HL-60/S4 (cell line): ENCODE data around the gene DTX1.

Experiments
- in situ Hi-C: fragments of 300-500 bp; cut with MboI; formaldehyde crosslinking; loops from 2 replicates; pipeline ENCODE4 v1.14.3; 2022; ENCODE audit warnings: low sequenced_read_pairs

The DTX1 gene

DNA sequence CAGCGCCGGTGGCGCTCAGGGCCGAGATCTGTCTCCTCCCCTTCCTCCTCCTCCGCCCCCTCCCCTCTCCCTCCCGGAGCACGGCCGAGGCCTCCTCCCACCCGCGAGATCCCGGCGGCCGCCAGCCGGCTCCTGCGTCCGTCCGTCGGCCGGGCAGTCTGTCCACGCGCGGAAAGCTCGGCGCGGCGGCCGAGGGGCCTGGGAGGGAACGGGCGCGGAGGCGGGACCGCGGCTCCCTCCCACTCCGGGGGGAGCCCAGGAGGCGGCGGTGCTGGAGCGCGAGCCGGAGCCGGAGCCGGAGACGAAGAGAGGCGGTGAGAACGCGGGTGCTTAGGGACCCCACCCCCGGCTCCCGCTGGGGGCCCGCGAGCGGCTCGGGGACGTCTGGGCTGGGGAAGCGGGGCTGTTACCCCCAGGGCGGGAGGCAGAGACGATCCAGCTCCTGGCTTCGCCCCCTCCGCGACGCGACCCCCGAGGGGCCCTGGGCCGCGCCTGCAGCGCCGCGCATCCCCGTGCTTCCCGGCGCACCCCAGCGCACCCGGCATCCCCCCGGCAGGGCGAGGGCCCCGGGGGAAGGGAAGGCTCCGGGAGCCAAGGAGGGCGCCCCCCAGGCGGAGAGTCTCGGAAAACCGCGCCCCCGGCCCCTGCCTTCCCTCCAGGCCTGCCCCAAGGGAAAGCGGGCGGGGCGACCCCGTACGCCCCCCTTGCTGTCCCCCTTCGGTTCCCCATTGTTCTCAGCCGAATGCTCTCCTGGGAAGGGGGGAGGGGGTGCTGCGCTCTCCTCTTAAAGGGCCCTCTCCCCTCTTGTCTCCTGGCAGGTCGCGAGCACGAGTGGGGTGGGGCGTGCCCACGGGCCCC is at the start of gene DTX1:
TSS of gene DTX1 (plus strand) at position 100 of the 858 bp plus-strand sequence. CDS start 1,463 bp downstream, outside the sequence.
- in situ Hi-C loops: no loop called here

DNA sequence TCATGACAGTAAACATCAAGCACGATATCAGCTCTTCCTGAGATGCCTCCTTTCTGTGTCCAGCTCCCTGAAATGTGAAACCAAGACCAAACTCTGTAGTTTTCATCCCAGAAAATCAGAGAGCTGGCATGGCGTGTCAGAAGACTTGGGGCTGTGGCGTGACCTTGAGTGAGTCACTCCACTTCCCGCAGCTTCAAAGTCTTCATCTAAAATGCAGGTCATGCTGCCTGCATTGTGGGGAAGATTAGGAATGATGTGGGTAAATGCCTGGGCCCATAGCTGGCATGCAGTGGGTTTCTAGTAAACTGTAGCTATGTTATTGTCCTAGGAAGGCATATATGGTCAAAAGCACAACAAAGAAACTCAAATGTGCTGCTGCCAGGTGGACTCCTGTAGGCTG is 49.4 kb upstream of the DTX1 start:
- in situ Hi-C loops: no loop called here

DNA sequence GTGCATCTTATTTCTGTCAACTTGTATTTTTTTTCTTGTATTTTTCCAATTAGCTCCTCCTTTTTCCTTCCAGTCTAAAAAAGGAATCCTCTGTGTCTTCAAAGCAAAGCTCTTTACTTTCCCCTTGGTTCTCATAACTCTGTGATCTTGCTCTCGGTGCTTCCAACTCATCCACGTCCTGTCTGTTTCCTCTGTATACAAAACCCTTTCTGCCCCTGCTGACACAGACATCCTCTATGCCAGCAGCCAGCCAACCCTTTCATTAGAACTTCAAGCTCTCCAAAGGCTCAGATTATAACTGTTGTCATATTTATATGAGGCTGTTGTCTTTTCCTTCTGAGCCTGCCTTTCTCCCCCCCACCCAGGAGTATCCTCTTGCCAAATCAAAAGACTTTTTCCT is 45.8 kb upstream of the DTX1 start:
- in situ Hi-C loops: no loop called here

DNA sequence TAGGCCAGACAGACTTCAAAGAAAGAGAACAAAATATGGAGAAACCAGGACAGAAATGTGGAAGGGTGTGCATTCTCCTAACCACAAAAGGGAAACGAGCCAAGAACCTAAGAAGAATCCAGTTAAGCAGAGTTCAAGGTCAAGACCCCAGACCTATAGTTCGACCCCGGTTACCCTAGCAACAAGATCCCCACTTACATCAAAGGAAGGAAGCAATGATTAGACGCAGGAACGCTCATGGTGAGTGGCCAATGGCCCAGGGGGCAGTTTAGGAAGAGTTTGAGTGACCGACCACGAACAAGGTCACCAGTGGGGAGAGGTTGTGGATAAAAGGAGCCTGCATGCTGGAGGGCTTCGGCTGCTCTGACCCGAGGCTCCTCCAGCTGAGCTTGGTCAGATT is 42.0 kb upstream of the DTX1 start:
- in situ Hi-C loops: no loop called here

DNA sequence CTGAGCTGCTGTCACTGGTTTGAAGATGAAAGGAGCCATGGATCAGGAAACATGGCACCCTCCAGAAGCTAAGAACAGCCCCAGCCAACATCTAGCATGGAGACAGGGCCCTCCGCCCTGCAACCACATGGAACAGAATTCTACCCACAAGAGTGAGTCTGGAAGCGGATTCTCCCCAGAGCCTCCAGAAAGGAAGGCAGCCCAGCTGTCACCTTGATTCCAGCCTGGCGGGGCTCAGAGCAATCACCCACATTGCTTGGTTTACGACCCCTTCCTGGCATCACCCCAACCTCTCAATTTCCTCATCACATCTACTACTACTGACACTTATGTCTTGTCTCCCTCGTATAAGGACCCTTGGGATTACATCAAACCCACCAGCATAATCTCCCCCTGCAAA is 39.7 kb upstream of the DTX1 start:
- in situ Hi-C loops: no loop called here

DNA sequence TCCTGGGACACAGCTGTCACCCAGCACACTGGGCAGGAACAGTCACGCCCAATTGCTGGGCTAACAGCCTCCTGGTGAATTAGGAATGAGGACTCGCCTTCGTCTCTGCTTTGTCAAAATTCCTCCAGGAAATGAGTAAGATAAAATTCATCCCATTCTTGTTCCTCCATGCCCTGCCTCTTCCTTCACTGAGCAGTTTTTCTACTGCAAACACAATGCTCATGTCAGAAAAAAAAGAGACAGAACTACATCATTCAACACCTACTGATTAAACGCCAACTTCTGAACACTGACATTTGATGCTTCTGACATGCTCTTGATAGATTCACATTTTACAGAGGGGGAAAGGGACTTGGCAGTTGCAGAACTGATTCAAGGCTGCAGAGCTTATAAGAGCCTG is 37.5 kb upstream of the DTX1 start:
- in situ Hi-C loops: no loop called here

DNA sequence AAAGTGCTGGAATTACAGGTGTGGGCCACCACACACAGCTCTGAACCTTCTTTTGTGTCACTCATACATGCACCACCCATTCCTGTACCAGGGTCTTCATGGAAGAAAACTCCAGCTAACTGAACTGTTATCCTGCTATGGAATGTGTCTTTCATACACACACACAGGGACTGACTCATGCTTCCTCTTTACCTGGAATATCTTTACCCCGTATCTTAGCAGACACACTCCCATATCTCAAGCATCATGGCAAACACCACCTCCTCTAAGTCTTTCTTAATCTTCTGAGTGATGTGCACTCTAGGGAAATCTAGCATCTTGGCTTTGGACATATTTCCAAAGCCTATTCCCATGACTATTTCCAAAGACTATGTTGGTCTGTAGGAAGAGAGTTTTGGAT is 35.0 kb upstream of the DTX1 start:
- in situ Hi-C loops: no loop called here

DNA sequence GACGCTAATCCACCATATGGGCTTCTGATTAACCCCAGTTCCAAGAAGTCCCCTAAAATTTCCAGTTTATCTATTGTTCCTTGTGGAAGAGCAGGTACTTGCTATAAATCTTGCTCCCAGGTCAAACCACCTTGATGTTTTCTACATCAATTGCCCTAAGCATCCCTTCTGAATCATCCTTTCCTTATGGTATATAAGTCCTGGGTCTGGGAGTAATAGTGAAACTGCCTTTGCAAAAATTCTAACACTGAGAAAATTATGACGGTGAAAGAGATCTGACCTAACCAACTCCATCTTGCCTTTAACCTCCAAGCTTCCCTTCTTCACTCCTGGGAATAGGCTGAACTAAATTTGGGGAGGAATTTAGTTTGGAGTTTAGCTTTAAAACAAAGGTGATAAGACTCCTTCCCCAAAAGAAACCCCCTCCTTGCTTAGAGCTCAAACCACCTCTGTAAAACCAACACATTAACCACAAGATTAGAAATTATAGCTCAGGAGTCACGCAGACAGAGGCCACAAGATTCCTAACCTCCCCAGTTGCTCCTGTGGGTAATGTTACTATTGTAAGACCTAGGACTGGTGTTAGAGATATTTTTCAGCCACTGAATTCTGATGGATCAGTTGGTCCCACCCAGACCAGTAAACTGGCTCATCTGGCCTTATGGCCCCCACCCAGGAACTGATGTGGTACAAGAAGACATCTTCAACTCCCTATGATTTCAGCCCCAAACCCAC is 33.8 kb upstream of the DTX1 start:
- in situ Hi-C loops: no loop called here

DNA sequence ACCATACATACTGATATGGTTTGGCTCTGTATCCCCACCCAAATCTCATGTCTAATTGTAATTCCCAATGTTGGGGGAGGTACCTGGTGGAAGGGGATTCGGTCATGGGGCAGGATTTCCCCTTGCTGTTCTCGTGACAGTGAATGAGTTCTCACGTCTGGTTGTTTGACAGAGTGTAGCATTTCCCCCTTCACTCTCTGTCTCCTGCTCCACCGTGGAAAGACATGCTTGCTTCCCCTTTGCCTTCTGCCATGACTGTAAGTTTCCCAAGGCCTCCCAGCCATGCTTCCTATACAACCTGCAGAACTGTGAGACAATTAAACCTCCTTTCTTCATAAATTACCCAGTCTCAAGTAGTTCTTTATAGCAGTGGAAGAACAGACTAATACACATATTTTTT is 28.8 kb upstream of the DTX1 start:
- in situ Hi-C loops: loop anchor here (25.0 kb wide), 1 partner anchor 410 kb away; no protein-coding TSS in a partner anchor

DNA sequence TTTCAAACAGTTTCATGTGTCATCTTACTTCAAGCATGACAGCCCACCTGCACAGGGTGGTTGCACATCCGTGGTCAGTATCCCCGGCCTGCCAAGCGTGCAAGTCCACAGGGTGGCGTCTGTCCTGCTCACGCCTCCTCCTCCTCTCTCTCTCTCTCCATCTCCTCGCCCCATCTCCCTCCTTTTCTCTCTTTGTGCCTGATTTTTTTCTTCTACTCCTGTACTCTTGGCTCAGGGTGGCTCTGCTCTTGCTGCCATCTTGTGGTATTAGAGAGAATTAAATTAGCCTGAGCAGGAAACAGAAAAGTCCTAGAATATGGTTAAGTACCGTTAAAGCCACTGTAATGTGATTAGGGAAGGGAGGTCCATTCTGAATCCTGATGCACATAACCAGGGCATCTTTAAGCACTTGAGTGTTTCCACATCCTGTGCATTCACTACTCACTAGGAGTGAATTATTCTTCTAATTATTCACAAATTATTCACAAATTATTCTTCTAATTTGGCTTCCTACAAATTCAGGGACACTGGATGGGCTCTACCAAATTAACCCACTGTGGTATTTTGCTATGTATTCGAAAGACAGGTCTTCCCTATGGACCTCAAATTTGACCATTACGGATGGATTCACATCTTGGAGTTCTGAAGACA is 25.5 kb upstream of the DTX1 start:
- in situ Hi-C loops: loop anchor here (25.0 kb wide), 1 partner anchor 406 kb away; no protein-coding TSS in a partner anchor

DNA sequence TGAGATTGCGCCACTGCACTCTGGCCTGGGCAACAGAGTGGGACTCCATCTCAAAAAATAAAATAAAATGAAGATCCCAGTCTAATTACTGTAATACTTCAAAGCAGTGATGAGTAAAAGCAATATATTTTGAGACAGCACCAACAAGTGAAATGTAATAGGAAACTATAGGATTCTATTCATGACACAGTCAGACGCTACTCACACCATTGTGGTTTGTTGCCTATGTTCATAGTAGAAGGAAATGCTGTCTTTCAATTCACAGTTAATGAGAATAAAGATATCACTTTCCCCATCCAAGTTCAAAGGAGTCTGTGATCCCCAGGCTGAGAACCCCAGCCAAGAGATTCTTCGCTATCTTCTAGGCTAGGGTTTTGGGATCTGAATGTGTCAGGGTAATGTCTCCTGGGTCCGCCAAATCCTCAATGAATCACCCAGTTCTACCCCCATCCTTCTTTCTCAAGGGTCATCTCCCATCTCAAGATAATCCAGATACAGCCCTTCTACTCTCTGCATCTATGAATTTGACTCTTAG is 16.6 kb upstream of the DTX1 start:
- in situ Hi-C loops: loop anchor here (25.0 kb wide), 1 partner anchor 397 kb away; no protein-coding TSS in a partner anchor

DNA sequence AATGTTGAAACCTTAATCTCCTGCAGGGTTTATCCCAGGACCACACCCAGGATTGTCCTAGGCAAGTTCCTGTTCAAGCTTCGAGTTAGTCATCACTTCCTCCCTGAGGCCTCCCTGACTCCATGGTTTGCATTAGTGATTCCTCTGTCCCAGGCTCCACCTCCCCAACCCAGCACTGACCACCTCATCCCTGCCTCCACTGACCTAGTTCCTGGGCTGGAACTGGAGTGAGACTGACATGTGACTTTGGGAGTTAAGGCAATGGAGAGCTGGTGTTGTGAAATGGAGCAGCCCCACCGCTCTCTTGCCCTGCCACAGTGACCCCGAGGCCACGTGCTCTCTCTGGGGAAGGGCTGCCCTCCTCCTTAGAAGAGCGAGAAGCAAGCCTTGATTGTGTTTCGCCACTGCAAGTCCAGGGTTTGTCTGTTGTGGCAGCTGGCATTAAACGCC is 15.8 kb upstream of the DTX1 start:
- in situ Hi-C loops: loop anchor here (25.0 kb wide), 1 partner anchor 397 kb away; no protein-coding TSS in a partner anchor

DNA sequence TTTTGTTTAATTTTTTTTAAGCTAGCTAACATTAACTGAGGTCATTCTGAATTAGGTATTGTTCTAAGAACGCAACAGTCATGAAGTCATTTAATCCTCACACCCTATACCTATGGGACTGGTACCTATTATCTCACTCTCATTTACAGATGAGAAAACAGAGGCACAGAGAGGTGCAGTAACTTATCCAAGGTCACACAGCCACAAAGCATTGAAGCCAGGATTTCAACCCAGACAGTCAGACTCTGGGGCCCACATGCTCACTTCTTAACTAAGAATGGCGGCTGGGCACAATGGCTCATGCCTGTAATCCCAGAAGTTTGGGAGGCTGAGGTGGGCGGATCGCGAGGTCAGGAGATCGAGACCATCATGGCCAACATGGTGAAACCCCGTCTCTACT is 15.0 kb upstream of the DTX1 start:
- in situ Hi-C loops: loop anchor here (25.0 kb wide), 1 partner anchor 396 kb away; no protein-coding TSS in a partner anchor

DNA sequence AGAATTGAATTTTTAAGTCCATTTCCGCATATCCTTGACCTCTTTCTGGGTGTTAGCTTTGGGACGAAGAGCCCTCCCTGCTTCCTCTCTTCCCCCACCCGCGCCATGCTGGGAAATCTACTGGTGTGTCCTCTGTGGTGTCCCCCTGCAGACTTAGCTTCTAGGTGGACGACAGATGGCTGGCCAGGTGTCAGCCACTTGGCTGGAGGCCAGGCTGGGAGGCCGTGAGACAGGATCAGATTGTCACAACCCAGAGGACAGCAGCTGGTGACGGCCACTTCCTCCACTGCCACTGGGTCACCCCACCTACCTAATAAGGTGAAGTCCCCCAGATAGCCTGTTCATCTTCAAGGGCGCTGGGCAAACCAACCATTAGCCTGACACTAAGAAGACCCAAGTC is 13.3 kb upstream of the DTX1 start:
- in situ Hi-C loops: loop anchor here (25.0 kb wide), 1 partner anchor 394 kb away; no protein-coding TSS in a partner anchor

DNA sequence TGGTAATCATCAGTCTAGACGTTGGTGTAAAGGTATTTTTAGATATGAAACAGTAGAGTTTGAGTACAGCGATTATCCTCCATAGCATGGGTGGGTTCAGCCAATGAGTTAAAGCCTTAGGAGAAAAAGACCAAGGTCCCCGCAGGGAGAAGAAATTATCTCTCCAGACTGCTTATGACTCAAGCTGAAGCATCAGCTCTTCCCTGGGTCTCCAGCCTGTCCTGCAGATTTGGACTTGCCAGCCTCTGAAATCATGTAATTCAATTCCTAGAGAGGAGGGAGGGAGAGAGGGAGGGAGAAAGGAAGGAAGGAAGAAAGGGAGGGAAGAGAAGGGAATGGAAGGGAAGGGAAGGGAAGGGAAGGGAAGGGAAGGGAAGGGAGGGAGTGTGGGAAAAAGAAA is 12.0 kb upstream of the DTX1 start:
- in situ Hi-C loops: loop anchor here (25.0 kb wide), 1 partner anchor 393 kb away; no protein-coding TSS in a partner anchor

DNA sequence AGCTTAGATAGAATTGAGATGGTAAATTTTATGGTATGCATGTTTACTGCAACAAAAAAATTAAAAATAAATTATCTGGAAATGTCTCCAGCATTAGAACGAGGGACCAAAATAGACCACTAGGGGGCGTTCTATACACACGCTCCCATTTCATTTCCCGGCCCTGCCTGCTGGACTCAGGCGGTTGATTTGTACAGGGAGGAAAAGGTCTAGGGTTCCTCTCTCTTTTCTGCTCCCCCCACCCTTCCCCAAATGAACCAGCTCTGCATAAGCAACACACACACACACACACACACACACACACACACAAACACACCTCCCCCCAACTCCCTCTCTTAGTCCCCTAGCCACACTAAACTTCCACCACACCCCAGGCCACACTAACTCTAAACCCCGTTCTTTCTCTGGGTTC is 7.8 kb upstream of the DTX1 start:
- in situ Hi-C loops: loop anchor here (5.0 to 25.0 kb wide), 2 partner anchors 124 to 389 kb away; no protein-coding TSS in a partner anchor

DNA sequence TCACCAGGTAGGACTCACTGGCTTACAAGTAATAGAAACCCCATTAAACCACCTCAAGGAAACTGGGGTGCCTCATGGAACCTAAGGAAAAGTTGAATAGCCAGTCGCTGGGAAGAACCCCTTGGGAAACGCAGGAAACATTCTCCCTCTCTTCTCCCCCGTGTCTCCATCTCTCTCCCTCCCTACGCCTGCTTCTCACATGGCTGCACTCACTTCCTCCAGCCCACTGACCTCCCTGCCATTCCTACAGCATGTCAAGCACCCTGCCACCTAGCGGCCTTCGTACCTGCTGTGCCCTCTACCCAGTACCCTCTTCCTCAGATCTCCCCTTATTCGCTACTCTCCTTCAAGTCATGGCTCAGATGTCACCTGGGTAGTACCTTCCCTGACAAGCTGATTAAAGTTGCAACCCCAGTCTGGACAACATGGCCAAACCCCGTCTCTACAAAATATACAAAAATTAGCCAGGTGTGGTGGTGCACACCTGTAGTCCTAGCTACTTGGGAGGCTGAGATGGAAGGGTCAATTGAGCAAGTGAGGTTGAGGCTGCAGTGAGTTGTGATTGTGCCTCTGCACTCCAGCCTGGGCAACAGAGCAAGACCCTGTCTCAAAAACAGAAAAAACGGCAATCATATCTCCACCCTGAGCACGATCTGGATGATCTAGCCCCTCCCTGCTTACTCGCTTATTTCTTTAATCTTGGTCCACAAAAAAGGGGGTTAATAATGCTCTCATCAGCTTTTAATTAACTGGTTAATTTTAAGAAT is 6.4 kb upstream of the DTX1 start:
- in situ Hi-C loops: loop anchor here (5.0 to 25.0 kb wide), 2 partner anchors 122 to 387 kb away; no protein-coding TSS in a partner anchor

DNA sequence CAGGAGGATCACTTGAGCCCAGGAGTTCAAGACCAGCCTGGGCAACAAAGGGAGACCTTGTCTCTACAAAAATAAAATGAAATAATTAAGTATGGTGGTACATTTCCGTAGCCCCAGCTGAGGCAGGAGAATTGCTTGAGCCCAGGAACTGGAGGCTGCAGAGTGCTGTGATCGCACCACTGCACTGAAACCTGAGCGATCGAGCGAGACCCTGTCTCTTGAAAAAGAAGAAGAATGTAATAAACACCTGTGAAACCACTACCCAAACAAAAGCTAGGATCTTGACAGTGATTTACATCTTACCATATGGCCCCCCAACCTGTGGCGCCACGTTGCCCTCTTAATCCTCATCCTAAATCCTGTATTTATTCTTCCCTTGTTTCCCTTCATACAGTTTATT is 5.7 kb upstream of the DTX1 start:
- in situ Hi-C loops: no loop called here

DNA sequence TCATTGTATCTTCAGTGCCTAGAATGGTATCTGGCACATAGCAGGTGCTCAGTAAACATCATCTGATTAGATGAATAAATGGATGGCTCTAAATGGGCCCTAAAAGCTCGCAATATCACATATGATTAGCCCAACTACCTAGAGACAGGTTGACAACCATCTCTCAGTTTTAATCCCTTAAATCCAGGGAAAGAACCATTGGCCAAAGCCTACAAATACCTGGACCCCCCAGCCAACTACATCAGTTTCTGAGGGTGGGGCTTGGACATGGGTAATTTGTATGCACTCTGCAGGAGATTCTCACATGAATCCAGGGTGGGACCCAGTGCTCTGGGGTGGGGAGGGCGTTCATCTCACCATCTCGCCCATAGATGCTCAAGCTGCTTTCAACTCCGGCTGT is 4.8 kb upstream of the DTX1 start:
- in situ Hi-C loops: no loop called here

DNA sequence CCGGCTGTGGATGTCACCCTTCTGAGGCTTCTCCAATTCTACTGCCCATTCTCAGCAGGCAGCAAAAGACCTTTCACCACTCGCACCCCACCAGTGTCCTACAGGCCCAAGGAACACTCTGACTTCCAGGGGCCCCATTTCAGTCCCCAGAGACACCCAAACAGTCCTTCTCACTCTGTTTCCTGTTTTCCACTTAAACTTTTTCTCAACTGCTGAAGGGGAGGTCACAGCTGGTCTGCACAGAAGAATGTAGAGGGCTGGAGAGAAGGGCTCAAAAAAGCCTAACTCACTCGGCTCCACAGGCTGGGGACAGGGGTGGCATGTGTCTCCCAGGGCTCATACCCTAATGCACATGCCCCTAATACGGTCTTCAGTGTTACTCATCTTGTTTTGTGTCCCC is 4.2 kb upstream of the DTX1 start:
- in situ Hi-C loops: no loop called here
